ENCODE measurements around the gene PHACTR2.
"Not testable (repeated sequence)": the region's sequence is repeated elsewhere in the genome, so short reads cannot be mapped to it uniquely, and the experiment has no call there.

Gene PHACTR2

GRCh38 chr6:143766185-143766553 is 88.4 kb downstream of the PHACTR2 start:
- no peak for DNase-seq (ENCODE audit: low spot score)

- no peak for DNase-seq (ENCODE audit: low spot score)
These were observed 89.7 kb downstream of the PHACTR2 start for GRCh38 chr6:143767433-143767832.

GRCh38 chr6:143772116-143773086 is 94.6 kb downstream of the PHACTR2 start:
- no peak for DNase-seq (ENCODE audit: low spot score)

- no peak for DNase-seq (ENCODE audit: low spot score)
These were observed 95.9 kb downstream of the PHACTR2 start for GRCh38 chr6:143773506-143774150.

- DNase-seq (ENCODE audit: low spot score): no peak
These were observed 96.6 kb downstream of the PHACTR2 start for GRCh38 chr6:143774347-143774746.

- DNase-seq (ENCODE audit: low spot score): no peak
These were observed 97.6 kb downstream of the PHACTR2 start for GRCh38 chr6:143775336-143775735.

- no peak for DNase-seq (ENCODE audit: low spot score)
These were observed 101.2 kb downstream of the PHACTR2 start for GRCh38 chr6:143778926-143779325.

- DNase-seq (ENCODE audit: low spot score): no peak
These were observed 104.7 kb downstream of the PHACTR2 start for GRCh38 chr6:143782481-143782880.

GRCh38 chr6:143783077-143783476 is 105.3 kb downstream of the PHACTR2 start:
- DNase-seq (ENCODE audit: low spot score): no peak

- no peak for DNase-seq (ENCODE audit: low spot score)
These were observed 106.6 kb downstream of the PHACTR2 start for GRCh38 chr6:143784316-143784715.

- DNase-seq (ENCODE audit: low spot score): not testable (repeated sequence)
These were observed 108.6 kb downstream of the PHACTR2 start for GRCh38 chr6:143786371-143786770.

- no peak for DNase-seq (ENCODE audit: low spot score)
These were observed 114.9 kb downstream of the PHACTR2 start for GRCh38 chr6:143792402-143793279.

GRCh38 chr6:143793280-143793619 is 115.5 kb downstream of the PHACTR2 start:
- DNase-seq (ENCODE audit: low spot score): no peak

- DNase-seq (ENCODE audit: low spot score): not testable (repeated sequence)
These were observed 118.8 kb downstream of the PHACTR2 start for GRCh38 chr6:143796551-143796950.

GRCh38 chr6:143798487-143798886 is 120.7 kb downstream of the PHACTR2 start:
- not testable (repeated sequence) for DNase-seq (ENCODE audit: low spot score)

- DNase-seq (ENCODE audit: low spot score): no peak
These were observed 125.2 kb downstream of the PHACTR2 start for GRCh38 chr6:143802833-143803565.

GRCh38 chr6:143803769-143804568 is 126.2 kb downstream of the PHACTR2 start:
- no peak for DNase-seq (ENCODE audit: low spot score)

- no peak for DNase-seq (ENCODE audit: low spot score)
These were observed 127.1 kb downstream of the PHACTR2 start for GRCh38 chr6:143804835-143805239.

GRCh38 chr6:143806282-143807102 is 128.7 kb downstream of the PHACTR2 start:
- no peak for DNase-seq (ENCODE audit: low spot score)

Measured in putamen (tissue), 1 donor.